Measurements from ENCODE around the gene NDUFB11.
"Not testable (repeated sequence)": the region's sequence is repeated elsewhere in the genome, so short reads cannot be mapped to it uniquely, and the experiment has no call there.

The NDUFB11 gene

DNA sequence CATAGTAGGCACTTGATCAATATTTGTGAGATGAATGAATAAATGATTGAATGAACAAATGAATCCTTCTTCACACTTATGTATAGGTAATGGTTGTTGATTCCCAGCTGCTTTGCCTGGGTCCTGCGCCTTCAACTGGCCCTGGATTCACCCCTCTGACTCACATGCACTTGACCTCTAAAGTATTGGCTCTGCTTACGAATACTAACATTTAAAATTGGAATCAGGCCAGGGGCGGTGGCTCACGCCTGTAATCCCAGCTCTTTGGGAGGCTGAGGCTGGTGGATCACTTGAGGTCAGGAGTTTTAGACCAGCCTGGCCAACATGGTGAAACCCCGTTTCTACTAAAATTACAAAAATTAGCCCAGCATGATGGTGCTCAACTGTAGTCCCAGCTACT is 8.9 kb downstream of the NDUFB11 start:
- not testable (repeated sequence) for H3K27ac ChIP-seq (ENCODE audit: low read length); H3K9ac ChIP-seq (ENCODE audit: low read depth, low read length); H3K27me3 ChIP-seq (ENCODE audit: insufficient read depth, low read length); H3K4me1 ChIP-seq (ENCODE audit: insufficient read depth, low read length); H3K9me3 ChIP-seq (ENCODE audit: insufficient read depth, low read depth, low read length); H3K36me3 ChIP-seq (ENCODE audit: insufficient read depth, low read depth, low read length); H3K4me3 ChIP-seq (ENCODE audit: low read length)

DNA sequence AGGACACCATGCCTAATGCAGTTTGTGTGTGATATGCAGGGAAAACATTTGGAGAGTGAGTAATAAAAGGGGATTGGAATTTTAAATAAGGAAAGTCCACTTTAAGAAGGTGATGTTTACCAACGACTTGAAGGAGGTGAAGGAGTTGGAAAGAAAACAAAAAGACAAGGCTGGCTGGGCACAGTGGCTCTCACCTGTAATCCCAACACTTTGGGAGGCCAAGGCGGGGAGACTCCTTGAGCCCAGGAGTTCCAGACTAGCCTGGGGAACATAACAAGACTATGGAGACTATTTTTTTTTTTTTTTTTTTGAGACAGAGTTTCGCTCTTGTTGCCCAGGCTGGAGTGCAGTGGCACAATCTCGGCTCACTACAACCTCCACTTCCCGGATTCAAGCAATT is 11.0 kb downstream of the NDUFB11 start:
- no peaks in the 10 kb centered on the region for H3K36me3 ChIP-seq (ENCODE audit: insufficient read depth, low read depth, low read length)
- no peak overlapping the region for H3K9ac ChIP-seq (ENCODE audit: low read depth, low read length)
- no peaks in the 10 kb centered on the region for H3K27me3 ChIP-seq (ENCODE audit: insufficient read depth, low read length)
- H3K27ac ChIP-seq (ENCODE audit: low read length): no peak overlapping the region
- no peaks in the 10 kb centered on the region for H3K4me1 ChIP-seq (ENCODE audit: insufficient read depth, low read length)
- no peaks in the 10 kb centered on the region for H3K9me3 ChIP-seq (ENCODE audit: insufficient read depth, low read depth, low read length)
- H3K4me3 ChIP-seq (ENCODE audit: low read length): no peak overlapping the region

DNA sequence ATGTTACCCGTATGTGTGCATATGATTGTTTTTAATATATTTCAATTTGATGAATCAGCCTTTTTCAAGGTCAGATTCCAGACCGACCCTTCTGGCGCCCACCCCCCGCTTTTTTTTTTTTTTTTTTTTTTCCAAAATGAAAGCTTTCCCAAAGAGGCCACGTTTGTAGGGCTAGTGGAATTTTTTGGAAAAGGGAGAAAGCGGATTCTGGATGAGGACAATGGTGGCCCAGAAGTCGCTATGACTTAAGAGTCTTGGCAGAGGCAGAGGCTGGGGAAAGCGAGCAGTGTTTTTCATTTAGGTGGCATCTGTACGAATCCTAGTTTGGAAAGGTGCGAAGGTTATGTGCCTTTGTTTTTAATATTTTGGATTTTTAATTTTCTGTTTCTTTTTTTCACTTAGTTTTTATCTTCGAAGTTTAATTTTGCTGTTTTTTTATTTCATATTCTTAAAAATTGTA is 14.6 kb downstream of the NDUFB11 start:
- Histone ChIP-seq H3K9me3 (ENCODE audit: insufficient read depth, low read depth, low read length) (no peaks in the 10 kb centered on the region), H3K27me3 (ENCODE audit: insufficient read depth, low read length) (no peaks in the 10 kb centered on the region), H3K4me3 (ENCODE audit: low read length) (peak overlapping the region; percentile 83; the same call in 1 of the 2 replicates), H3K36me3 (ENCODE audit: insufficient read depth, low read depth, low read length) (no peaks in the 10 kb centered on the region), H3K27ac (ENCODE audit: low read length) (no peak overlapping the region), H3K4me1 (ENCODE audit: insufficient read depth, low read length) (no peaks in the 10 kb centered on the region), H3K9ac (ENCODE audit: low read depth, low read length) (no peak overlapping the region)

DNA sequence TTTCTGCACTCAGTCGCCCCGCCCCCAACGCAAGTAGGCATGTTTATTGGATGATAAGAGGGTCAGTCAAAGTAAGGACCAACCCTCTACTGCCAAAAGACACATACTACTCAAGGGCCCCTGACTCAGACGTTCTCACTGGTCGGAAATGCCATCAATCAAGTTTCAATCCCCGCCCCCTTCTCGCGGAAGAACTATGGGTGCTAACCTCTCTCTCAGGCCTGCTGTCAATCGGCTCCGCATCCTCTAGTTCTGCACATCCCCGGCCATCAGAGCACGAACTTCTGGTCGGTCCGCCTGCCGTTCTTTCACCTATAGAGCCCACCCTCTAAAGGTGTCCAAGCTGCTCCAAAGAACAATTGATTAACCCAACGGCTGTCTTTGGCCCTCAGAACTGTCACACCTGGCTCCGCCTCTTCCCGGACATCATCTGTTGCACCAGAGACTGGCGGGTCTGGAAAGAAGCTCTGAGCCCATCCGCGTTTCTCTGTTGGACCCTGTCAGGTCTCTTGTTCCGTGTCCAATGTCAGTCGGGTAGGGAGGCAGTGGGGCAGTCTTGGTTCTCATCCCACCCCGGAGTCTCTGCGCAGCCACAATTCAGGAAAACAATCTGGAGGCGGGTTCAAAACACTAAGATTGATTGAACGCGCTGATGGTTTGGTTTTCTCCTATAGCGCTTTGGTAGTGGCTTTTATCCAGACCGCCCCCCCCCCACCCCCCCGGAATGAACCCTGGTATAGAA is 15.2 kb downstream of the NDUFB11 start:
- H3K9ac ChIP-seq (ENCODE audit: low read depth, low read length): peak overlapping the region; percentile 41; the same call in 1 of the 2 replicates
- H3K4me1 ChIP-seq (ENCODE audit: insufficient read depth, low read length): no peaks in the 10 kb centered on the region
- no peaks in the 10 kb centered on the region for H3K9me3 ChIP-seq (ENCODE audit: insufficient read depth, low read depth, low read length)
- no peaks in the 10 kb centered on the region for H3K27me3 ChIP-seq (ENCODE audit: insufficient read depth, low read length)
- no peak overlapping the region for H3K27ac ChIP-seq (ENCODE audit: low read length)
- no peaks in the 10 kb centered on the region for H3K36me3 ChIP-seq (ENCODE audit: insufficient read depth, low read depth, low read length)
- peak overlapping the region; percentile 83 for H3K4me3 ChIP-seq (ENCODE audit: low read length)

DNA sequence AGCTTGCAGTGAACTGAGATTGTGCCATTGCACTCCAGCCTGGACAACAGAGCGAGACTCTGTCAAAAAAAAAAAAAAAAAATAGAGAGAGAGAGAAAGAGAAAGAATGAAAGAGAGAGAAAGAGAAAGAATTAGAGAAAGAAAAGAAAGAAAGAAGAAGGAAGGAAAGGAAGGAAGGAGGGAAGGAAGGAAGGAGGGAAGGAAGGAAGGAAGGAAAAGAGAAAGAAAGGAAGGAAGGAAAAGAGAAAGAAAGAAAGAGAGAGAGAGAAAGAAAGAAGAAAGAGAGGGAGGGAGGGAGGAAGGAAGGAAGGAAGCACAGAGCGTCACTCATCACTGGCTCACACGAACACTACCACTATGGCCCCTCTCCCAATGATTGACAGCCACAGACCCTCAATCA is 20.0 kb downstream of the NDUFB11 start:
- H3K4me1 ChIP-seq (ENCODE audit: insufficient read depth, low read length); H3K9ac ChIP-seq (ENCODE audit: low read depth, low read length); H3K27ac ChIP-seq (ENCODE audit: low read length); H3K27me3 ChIP-seq (ENCODE audit: insufficient read depth, low read length); H3K4me3 ChIP-seq (ENCODE audit: low read length); H3K9me3 ChIP-seq (ENCODE audit: insufficient read depth, low read depth, low read length); H3K36me3 ChIP-seq (ENCODE audit: insufficient read depth, low read depth, low read length): not testable (repeated sequence)

DNA sequence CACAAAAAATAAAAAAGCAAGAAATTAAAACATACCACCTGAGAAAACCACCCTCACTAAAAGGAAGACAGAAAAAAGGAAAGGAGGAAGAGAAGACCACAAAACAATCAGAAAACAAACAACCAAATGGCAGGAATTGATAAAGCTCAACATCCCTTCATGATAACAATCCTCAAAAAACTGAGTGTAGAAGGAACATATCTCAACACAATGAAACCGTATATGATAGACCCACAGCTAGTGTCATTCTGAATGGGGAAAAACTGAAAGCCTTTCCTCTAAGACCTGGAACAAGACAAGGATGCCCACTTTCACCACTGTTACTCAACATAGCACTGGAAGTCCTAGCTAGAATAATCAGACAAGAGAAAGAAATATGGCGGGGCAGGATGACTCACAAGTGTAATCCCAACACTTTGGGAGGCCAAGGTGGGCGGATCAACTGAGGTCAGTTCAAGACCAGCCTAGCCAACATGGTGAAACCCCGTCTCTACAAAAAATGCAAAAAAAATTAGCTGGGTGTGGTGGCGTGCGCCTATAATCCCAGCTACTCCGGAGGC is 27.9 kb downstream of the NDUFB11 start:
- not testable (repeated sequence) for H3K27ac ChIP-seq (ENCODE audit: low read length); H3K27me3 ChIP-seq (ENCODE audit: insufficient read depth, low read length); H3K9me3 ChIP-seq (ENCODE audit: insufficient read depth, low read depth, low read length); H3K36me3 ChIP-seq (ENCODE audit: insufficient read depth, low read depth, low read length); H3K9ac ChIP-seq (ENCODE audit: low read depth, low read length); H3K4me1 ChIP-seq (ENCODE audit: insufficient read depth, low read length); H3K4me3 ChIP-seq (ENCODE audit: low read length)

DNA sequence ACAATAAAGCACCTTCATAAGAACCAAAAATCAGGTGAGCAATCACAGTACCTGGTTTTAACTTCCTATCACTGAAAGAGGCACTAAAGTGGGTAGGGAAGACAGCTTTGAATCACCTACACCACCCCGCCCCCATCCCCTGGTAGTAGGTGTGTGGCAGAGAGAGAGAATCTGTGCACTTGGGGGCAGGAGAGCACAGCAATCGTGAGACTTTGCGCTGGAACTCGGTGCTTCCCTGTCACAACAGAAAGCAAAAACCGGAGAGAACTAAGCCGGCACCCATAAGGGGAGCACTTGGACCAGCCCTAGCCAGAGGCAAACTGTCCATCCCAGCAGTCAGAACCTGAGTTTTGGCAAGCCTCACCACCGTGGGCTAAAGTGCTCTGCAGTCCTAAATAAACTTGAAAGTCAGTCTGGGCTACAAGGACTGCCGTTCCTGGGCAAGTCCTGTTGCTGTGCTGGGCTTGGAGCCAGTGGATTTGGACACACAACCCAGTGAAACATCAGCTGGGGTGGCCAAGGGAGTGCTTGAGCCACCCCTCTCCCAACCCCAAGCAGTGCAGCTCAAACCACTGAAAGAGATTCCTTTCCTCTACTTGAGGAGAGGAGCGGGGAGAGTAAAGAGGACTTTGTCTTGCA is 32.1 kb downstream of the NDUFB11 start:
- H3K9me3 ChIP-seq (ENCODE audit: insufficient read depth, low read depth, low read length): no peaks in the 10 kb centered on the region
- no peaks in the 10 kb centered on the region for H3K27me3 ChIP-seq (ENCODE audit: insufficient read depth, low read length)
- H3K9ac ChIP-seq (ENCODE audit: low read depth, low read length): no peak overlapping the region
- no peaks in the 10 kb centered on the region for H3K4me1 ChIP-seq (ENCODE audit: insufficient read depth, low read length)
- H3K27ac ChIP-seq (ENCODE audit: low read length): no peak overlapping the region
- H3K4me3 ChIP-seq (ENCODE audit: low read length): no peak overlapping the region
- H3K36me3 ChIP-seq (ENCODE audit: insufficient read depth, low read depth, low read length): no peaks in the 10 kb centered on the region

DNA sequence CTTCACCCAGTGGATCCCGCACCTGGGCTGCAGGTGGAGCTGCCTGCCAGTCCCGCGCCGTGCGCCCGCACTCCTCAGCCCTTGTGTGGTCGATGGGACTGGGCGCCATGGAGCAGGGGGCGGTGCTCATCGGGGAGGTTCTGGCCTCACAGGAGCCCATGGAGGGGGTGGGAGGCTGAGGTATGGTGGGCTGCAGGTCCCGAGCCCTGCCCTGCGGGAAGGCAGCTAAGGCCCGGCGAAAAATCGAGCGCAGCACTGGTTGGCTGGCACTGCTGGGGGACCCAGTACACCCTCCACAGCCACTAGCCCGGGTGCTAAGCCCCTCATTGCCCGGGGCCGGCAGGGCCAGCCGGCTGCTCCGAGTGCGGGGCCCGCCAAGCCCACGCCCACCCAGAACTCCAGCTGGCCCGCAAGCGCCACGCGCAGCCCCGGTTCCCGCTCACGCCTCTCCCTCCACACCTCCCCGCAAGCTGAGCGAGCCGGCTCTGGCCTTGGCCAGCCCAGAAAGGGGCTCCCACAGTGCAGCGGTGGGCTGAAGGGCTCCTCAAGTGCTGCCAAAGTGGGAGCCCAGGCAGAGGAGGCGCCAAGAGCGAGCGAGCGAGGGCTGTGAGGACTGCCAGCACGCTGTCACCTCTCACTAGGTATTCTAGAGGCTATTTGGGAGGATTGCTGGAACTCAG is 33.4 kb downstream of the NDUFB11 start:
- H3K4me3 ChIP-seq (ENCODE audit: low read length); H3K36me3 ChIP-seq (ENCODE audit: insufficient read depth, low read depth, low read length); H3K27me3 ChIP-seq (ENCODE audit: insufficient read depth, low read length); H3K27ac ChIP-seq (ENCODE audit: low read length); H3K9me3 ChIP-seq (ENCODE audit: insufficient read depth, low read depth, low read length); H3K9ac ChIP-seq (ENCODE audit: low read depth, low read length); H3K4me1 ChIP-seq (ENCODE audit: insufficient read depth, low read length): not testable (repeated sequence)

DNA sequence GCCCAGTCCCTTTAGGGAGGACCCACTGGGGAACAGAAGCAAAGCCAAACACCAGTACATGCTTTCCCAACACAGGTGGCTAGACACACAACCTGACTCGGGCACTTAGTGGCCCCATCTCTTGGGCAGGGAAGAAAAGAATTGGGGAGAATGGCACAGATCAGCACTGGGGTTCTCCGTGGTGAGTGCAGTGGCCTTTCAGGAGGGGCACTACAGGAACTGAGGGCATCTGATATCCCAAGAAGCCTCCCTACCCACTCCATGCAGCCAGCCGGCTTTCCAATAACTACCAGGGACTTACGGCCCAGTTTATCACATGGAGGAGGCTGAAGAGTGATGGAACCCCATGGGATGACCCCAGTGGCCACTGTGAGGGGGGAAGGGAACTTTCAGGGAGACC is 43.3 kb downstream of the NDUFB11 start:
- no peaks in the 10 kb centered on the region for H3K36me3 ChIP-seq (ENCODE audit: insufficient read depth, low read depth, low read length)
- H3K9me3 ChIP-seq (ENCODE audit: insufficient read depth, low read depth, low read length): no peaks in the 10 kb centered on the region
- no peaks in the 10 kb centered on the region for H3K27me3 ChIP-seq (ENCODE audit: insufficient read depth, low read length)
- peaks cover 3% of the 10 kb centered on the region; the same call in 1 of the 2 replicates for H3K4me1 ChIP-seq (ENCODE audit: insufficient read depth, low read length)
- H3K27ac ChIP-seq (ENCODE audit: low read length): no peak overlapping the region
- no peak overlapping the region for H3K9ac ChIP-seq (ENCODE audit: low read depth, low read length)
- H3K4me3 ChIP-seq (ENCODE audit: low read length): no peak overlapping the region

DNA sequence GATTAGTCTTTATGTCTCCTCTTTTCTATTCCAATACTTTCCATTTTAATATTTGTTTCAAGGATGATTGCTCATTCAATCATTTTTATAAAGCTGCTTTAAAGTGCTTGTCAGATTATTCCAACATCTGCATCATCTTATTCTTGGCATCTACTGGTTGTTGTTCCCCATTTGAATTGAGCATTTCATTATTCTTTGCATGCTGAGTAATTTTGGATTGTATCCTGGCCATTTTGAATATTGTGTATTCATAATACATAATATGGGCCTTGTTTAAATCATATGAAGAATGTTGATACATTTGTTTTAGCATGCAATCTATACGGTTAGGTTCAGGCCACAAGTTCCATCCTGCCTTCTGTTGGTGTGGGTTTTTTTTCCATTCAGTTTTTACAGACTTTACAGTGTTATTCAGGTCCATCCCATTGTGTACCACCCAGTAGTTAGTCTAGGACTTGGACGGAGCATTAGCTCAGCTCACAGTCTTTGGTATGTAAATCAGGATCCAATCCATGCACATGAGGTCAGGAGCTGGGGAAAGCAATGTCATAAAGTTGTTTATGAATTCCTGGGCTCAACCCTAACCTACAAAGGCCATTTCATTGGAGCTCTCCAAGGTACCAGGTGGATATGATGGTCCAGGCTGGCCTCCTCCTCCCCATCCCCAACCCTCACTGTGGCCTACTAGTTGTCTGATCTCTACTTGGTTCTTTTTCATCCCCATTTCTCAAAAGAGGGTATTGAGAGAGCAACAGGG is 46.0 kb downstream of the NDUFB11 start:
- H3K36me3 ChIP-seq (ENCODE audit: insufficient read depth, low read depth, low read length): no peaks in the 10 kb centered on the region
- H3K9me3 ChIP-seq (ENCODE audit: insufficient read depth, low read depth, low read length): no peaks in the 10 kb centered on the region
- no peak overlapping the region for H3K27ac ChIP-seq (ENCODE audit: low read length)
- no peaks in the 10 kb centered on the region for H3K27me3 ChIP-seq (ENCODE audit: insufficient read depth, low read length)
- H3K4me3 ChIP-seq (ENCODE audit: low read length): no peak overlapping the region
- H3K9ac ChIP-seq (ENCODE audit: low read depth, low read length): no peak overlapping the region
- H3K4me1 ChIP-seq (ENCODE audit: insufficient read depth, low read length): peaks cover 3% of the 10 kb centered on the region; the same call in 1 of the 2 replicates

DNA sequence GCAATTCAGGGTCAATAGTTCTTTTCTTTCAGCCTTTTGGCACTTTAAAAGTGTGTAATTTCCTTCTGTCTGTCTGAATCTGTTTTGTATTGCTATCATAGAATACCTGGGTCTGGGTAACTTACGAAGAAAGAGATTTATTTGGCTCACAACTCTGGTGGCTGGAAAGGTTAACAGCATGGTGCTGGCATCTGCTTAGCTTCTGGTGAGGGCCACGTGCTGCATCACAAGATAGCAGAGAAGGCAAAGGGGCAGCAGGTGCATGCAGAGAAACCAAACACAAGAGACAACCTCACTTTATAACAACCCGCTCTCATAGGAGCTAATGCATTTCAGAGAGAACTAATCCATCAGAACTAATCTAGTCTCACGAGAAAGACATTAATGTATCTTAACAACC is 47.5 kb downstream of the NDUFB11 start:
- Histone ChIP-seq H3K27me3 (ENCODE audit: insufficient read depth, low read length) (no peaks in the 10 kb centered on the region), H3K27ac (ENCODE audit: low read length) (no peak overlapping the region), H3K36me3 (ENCODE audit: insufficient read depth, low read depth, low read length) (no peaks in the 10 kb centered on the region), H3K4me3 (ENCODE audit: low read length) (no peak overlapping the region), H3K9me3 (ENCODE audit: insufficient read depth, low read depth, low read length) (no peaks in the 10 kb centered on the region), H3K9ac (ENCODE audit: low read depth, low read length) (no peak overlapping the region), H3K4me1 (ENCODE audit: insufficient read depth, low read length) (peaks cover 5% of the 10 kb centered on the region; the same call in 1 of the 2 replicates)

Measured in iPS-20b (cell line).